GM12892 (cell line): ENCODE data around the gene COL18A1.

ENCODE experiments used
- POLR2A ChIP-seq: IDR thresholded peaks from 2 replicates; pipeline ENCODE4 v1.6.1; 2011; ENCODE audit warnings: low read depth, low read length, control low read depth
- POLR2AphosphoS5 ChIP-seq: IDR thresholded peaks from 2 replicates; pipeline ENCODE4 v1.6.1; 2011; ENCODE audit warnings: low read depth, low read length, control low read depth
- TAF1 ChIP-seq: IDR thresholded peaks from 2 replicates; pipeline ENCODE4 v1.6.1; 2011; ENCODE audit warnings: low read depth, mild to moderate bottlenecking, control low read depth, low read length, borderline replicate concordance

DNA sequence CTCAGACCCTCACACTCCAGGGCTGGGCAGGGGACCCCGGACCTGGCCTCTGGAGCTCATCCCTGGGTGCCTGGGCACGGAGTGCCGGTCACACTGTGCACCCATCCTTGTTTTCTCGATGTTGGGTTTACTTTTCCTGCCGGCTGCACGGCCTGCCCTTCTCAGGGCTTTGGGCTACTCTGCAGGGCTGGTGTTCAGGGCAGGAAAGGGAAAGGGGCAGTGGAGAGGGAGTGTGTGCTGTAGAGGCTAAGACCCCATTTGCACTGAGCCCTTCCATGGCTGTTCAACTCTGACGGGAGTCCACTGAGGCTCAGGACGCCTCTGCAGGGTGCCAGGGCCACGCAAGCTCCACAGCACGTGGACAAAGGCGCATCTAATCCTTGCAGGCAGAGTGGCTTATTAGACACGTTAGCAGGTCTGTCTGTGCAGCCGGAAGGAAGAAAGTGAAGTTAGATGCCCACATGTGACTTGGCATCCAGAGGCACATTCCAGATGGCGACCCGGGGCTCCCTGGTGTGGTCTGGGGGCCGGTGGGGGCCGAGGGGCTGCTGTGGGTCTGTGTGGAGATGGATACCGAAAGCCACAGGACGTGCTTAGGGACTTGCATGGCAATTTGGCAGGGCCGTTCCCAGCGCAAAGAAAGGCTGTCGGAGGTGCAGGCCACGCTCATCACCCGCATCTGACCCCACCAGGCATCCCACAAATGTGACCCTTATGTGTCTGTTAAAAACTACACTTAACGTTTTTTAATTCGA is 33.6 kb downstream of the COL18A1 start:
- TF ChIP-seq POLR2AphosphoS5 (no peak), POLR2A (no peak), TAF1 (no peak)
